Erythroblast (primary cell): Measurements from ENCODE around the gene ZBTB7C.

Experiments
- GATA1 ChIP-seq: IDR thresholded peaks from 2 replicates; pipeline ENCODE4 v1.6.1; 2011; ENCODE audit warnings: low read depth, mild to moderate bottlenecking, control low read depth, low read length, moderate library complexity
- POLR2A ChIP-seq: IDR thresholded peaks from 2 replicates; pipeline ENCODE4 v1.6.1; 2011; ENCODE audit warnings: mild to moderate bottlenecking, low read length

DNA sequence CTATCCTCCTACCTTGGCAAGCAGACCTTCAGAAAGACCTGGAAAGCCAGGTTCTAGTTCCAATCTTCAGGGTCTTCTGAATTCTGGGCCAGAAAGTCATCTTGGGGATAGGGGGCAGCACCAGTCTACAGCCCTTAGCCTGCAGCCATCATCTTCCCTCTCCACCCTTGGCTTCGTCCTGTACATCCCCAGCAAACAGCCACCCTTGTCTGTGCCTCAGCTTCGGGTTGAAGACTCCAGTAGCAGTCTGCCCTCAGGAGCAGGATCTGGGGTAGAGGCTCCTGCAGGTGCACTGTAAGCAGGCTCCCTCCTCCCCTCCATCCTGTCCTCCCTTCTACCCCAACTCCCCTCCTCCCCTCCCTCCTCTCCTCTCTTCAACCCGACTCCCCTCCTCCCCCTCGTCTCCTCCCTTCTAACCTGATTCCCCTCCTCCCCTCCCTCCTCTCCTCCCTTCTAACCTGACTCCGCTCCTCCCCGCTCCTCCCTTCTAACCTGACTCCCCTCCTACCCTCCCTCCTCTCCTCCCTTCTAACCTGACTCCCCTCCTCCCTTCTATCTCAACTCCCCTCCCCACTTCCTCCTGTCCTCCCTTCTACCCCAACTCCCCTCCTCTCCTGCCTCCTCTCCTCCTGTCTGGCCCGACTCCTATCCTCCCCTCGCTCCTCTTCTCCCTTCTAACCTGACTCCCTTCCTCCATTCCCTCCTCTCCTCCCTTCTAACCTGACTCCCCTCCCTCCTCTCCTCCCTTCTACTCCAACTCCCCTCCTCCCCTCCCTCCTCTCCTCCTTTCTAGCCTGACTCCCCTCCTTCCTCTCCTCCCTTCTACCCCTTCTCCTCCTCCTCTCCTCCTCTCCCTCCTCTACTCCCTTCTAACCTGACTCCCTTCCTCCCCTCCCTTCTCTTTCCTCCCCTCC lies 388.6 kb downstream of the ZBTB7C start:
- TF ChIP-seq POLR2A (no peak), GATA1 (no peak)
